A172 (cell line): Measurements from ENCODE around the gene LRMDA. TPM values are rescaled to one million over a fixed set of nuclear protein-coding genes. Genes with fewer than 3 reads are reported as not detected.

Experiments used
- DNase-seq: peaks from one replicate; pipeline ENCODE4 v3.0.0-alpha.2; 2015; ENCODE audit warnings: low spot score
- total RNA-seq: library from RNA; depleted of rRNA; stranded (reverse); fragments of >200 nt; shearing (Covaris generic); gene quantifications from 2 replicates; pipeline ENCODE4 v1.2.3, GENCODE V29; 2014

The LRMDA gene
- total RNA-seq, 1 experiment from 2014 or later: not detected

GRCh38 chr10:75905490-75905889 is 474.1 kb downstream of the LRMDA start:
- DNase-seq: no peak

- peak; percentile 34 for DNase-seq
These were observed 478.6 kb downstream of the LRMDA start for GRCh38 chr10:75910032-75910431.

- peak; percentile 6 for DNase-seq
These were observed 480.0 kb downstream of the LRMDA start for GRCh38 chr10:75911426-75911825.

- no peak for DNase-seq
These were observed 485.5 kb downstream of the LRMDA start for GRCh38 chr10:75916906-75917305.

- no peak for DNase-seq
These were observed 488.5 kb downstream of the LRMDA start for GRCh38 chr10:75919913-75920312.

GRCh38 chr10:75922435-75922834 is 491.0 kb downstream of the LRMDA start:
- DNase-seq: no peak

- DNase-seq: no peak
These were observed 493.0 kb downstream of the LRMDA start for GRCh38 chr10:75924309-75924902.

- no peak for DNase-seq
These were observed 494.6 kb downstream of the LRMDA start for GRCh38 chr10:75925999-75926398.

- DNase-seq: no peak
These were observed 495.3 kb downstream of the LRMDA start for GRCh38 chr10:75926763-75927162.

- no peak for DNase-seq
These were observed 496.8 kb downstream of the LRMDA start for GRCh38 chr10:75928231-75928630.

- DNase-seq: no peak
These were observed 498.3 kb downstream of the LRMDA start for GRCh38 chr10:75929630-75930161.

GRCh38 chr10:75932921-75933320 is 501.5 kb downstream of the LRMDA start:
- DNase-seq: no peak

- DNase-seq: no peak
These were observed 503.8 kb downstream of the LRMDA start for GRCh38 chr10:75935240-75935639.

GRCh38 chr10:75935650-75936400 is 504.4 kb downstream of the LRMDA start:
- DNase-seq: no peak

- DNase-seq: no peak
These were observed 505.4 kb downstream of the LRMDA start for GRCh38 chr10:75936841-75937240.

- DNase-seq: no peak
These were observed 506.4 kb downstream of the LRMDA start for GRCh38 chr10:75937823-75938222.

GRCh38 chr10:75938380-75939122 is 507.1 kb downstream of the LRMDA start:
- no peak for DNase-seq

- no peak for DNase-seq
These were observed 508.1 kb downstream of the LRMDA start for GRCh38 chr10:75939541-75939940.

GRCh38 chr10:75940742-75941141 is 509.3 kb downstream of the LRMDA start:
- DNase-seq: no peak

- DNase-seq: no peak
These were observed 509.9 kb downstream of the LRMDA start for GRCh38 chr10:75941223-75941801.

- DNase-seq: no peak
These were observed 512.6 kb downstream of the LRMDA start for GRCh38 chr10:75944061-75944460.

- DNase-seq: no peak
These were observed 517.2 kb downstream of the LRMDA start for GRCh38 chr10:75948583-75948982.
